Suppressor macrophage (primary cell): ENCODE data around the gene ENPP7.
"Not testable (repeated sequence)": the region's sequence is repeated elsewhere in the genome, so short reads cannot be mapped to it uniquely, and the experiment has no call there.

Experiments used
- DNase-seq, 4 experiments: peaks; one replicate each; pipeline ENCODE4 v3.0.0-alpha.2; 2020 to 2022

ENPP7 gene

DNA sequence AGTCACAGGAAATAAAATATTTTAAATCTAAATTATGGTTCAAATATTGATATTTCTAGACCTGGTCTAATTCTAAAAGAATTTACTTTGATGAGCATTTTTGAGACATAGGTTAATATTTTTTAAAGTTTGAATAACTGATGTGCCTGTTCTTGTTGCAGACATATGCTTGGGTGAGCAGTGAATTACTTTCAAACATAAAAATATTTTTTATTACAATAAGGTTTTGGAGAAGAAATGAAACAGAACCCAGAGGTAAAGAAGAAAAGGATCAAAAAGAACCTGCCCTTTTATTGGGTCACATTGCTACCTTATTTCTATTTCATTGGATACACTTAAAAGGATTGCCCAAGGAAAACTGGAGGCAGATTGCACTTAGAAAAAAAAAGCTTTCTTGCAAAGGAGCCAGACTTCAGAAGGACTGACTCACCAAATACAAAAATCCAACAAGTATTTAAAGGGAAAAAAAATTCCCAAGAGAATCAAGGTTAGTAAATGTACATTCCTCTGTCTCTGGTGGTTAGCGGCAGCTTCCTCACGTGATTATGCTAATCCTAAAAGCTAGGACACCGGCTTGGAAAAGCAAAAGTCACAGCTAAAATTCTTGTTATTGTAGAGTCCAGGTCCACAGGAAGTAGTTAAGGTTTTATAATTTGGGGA lies 18.5 kb downstream of the ENPP7 start:
- no peak for DNase-seq

- no peak for DNase-seq
Measured at GRCh38 chr17:79749958-79750357, 19.2 kb downstream of the ENPP7 start.

DNA sequence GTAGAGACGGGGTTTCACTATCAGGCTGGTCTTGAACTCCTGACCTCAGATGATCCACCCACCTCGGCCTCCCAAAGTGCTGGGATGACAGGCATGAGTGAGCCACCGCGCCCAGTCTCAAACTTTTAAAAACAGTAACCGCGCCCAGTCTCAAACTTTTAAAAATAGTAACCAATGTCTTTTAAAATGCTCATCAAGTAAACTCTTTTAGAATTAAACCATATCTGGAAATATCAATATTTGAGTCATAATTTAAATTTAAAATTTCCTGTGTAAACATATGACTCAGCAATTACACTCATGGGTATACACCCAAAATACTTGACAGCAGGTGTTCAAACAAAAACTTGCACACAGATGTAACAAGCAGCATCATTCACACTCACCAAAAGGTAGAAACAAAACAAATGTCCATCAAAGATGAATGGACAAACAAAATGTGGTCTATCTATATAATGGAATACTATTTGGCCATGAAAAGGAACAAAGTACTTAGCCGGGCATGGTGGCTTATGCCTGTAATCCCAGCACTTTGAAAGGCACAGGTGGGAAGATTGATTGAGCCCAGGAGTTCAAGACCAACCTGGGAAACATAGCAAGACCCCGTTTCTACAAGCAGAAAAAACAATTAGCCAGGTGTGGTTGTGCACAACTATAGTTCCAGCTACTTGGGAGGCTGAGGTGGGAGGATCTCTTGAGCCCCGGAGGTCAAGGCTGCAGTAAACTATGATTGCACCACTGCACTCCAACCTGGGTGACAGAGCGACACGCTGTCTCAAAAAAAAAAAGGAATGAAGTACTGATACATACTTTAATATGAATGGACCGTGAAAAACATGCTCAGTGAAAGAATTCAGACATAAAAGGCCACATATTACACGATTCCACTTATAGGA lies 20.2 kb downstream of the ENPP7 start:
- no peak for DNase-seq

DNA sequence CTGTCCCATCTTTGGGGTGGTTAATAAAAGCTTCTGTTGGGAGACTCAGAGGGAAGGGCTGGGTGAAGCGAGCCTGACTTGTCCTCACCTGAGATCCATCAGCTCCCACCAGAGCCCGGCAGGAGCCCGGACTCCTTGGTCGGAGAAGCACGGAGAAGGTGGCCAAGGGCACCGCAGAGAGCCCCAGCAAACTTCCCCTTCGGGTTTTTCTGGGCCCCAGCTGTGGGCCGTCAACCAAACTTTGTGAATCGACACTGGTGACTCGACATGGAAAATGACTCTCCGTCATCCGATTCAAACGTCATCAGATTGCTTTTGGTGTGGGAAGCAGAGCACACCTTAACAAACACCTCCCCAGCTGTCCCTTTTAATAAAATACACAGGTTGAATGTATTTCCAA lies 21.4 kb downstream of the ENPP7 start:
- peak in 3 of 4 experiments; percentile 20 to 48 (median 34) for DNase-seq

GRCh38 chr17:79754370-79754769 lies 23.6 kb downstream of the ENPP7 start:
- no peak for DNase-seq

DNA sequence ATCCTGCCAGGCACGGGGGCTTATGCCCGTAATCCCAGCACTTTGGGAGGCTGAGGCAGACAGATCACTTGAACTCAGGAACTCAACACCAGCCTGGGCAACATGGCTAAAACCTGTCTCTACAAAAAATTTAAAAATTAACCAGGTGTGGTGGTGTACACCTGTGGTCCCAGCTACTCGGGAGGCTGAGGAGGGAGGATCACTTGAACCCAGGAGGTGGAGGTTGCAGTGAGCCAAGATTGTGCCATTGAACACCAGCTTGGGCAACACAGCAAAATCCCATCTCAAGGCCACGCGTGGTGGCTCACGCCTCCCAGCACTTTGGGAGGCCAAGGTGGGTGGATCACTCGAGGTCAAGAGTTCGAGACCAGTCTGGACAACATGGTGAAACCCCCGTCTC lies 24.2 kb downstream of the ENPP7 start:
- not testable (repeated sequence) for DNase-seq

DNA sequence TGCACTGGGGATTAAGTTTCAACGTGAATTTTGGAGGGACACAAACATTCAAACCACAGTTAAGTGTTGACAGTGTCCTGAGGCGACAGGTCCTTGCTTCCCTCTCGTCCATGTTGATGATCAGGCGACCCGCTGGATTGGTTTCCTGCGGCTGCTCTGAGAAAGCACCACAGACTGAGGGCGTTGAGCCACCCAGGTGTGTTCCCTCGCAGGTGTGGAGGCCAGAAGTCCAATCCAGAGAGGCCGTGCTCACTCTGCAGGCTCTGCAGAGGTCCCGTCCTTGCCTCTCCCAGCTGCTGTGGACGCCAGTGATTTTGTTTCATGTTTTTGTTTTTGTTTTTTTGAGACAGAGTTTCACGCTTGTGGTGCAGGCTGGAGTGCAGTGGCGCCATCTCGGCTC lies 24.8 kb downstream of the ENPP7 start:
- DNase-seq: no peak

- no peak for DNase-seq
Measured at GRCh38 chr17:79757140-79757745, 26.5 kb downstream of the ENPP7 start.

- DNase-seq: no peak
Measured at GRCh38 chr17:79758271-79758670, 27.5 kb downstream of the ENPP7 start.

- DNase-seq: no peak
Measured at GRCh38 chr17:79760197-79760906, 29.6 kb downstream of the ENPP7 start.

- no peak for DNase-seq
Measured at GRCh38 chr17:79761894-79762589, 31.3 kb downstream of the ENPP7 start.

DNA sequence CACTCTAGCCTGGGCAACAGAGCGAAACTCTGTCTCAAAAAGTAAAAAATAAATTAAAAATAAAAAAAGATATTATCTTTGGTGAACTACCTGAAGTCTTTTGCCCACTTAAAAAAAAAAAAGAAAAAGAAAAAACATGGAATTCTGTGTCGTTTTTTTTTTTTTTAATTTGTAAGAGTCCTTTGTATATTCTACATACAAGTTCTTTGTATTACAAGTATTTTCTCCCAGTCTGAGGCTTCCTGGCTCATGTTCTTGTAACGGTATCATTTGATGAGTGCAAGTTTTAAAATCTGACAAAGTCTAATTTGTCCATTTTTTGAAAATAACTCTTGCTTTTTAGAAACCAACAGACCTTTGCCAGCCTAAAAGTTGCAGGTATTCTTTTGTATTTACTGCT lies 35.0 kb downstream of the ENPP7 start:
- no peak for DNase-seq

GRCh38 chr17:79769570-79770506 lies 39.1 kb downstream of the ENPP7 start:
- DNase-seq: no peak

DNA sequence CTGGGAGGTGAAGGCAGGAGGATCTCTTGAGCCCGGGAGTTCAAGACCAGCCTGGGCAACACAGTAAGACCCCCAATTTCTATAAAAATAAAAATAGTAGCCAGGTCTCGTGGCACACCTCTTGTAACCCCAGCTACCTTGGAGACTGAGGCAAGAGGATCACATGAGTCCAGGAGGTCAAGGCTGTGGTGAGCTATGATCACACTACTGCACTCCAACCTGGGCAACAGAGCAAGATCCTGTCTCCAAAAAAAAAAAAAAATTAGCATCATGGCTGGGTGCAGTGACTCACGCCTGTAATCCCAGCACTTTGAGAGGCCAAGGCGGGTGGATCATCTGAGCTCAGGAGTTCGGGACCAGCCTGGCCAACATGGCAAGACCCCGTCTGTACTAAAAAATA lies 40.5 kb downstream of the ENPP7 start:
- no peak for DNase-seq

- not testable (repeated sequence) for DNase-seq
Measured at GRCh38 chr17:79772726-79773125, 42.0 kb downstream of the ENPP7 start.

DNA sequence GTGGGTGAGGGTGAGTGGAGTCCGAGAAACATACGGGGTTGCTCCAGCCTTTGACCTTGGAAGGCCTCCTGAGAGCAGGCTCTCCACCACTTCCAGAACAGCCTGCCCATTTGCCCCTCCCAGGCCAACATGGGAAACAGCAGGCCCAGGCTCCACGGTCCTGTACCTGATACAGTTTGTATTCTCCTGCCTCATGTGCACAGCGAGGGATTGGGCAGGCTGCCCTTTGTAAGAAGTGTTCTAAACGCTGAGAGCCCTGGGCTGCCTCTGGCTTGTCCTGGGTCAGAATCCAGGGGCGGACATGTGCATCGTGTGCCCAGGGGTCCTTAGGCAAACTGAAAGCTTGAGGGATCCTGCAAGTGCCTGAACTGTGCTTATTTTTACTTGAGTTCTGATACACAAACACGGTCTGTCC lies 43.8 kb downstream of the ENPP7 start:
- DNase-seq: no peak

DNA sequence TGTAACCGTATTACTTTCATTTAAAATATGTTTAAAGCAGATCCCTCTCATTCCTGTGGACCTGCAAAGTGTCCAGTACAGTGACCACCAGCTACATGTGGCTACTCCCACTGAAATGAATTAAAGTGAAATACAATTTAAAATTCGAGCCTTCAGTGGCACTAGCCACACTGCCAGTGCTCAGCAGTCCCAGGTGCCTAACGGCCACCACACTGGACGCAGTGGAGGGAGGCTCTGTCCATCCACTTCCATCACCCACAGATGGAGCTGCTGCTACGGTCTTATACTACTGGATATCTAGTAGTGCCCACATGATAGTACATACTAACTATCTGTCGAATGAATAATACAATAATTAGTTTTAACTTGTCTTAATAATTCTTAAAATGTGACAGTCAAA lies 44.9 kb downstream of the ENPP7 start:
- no peak for DNase-seq

DNA sequence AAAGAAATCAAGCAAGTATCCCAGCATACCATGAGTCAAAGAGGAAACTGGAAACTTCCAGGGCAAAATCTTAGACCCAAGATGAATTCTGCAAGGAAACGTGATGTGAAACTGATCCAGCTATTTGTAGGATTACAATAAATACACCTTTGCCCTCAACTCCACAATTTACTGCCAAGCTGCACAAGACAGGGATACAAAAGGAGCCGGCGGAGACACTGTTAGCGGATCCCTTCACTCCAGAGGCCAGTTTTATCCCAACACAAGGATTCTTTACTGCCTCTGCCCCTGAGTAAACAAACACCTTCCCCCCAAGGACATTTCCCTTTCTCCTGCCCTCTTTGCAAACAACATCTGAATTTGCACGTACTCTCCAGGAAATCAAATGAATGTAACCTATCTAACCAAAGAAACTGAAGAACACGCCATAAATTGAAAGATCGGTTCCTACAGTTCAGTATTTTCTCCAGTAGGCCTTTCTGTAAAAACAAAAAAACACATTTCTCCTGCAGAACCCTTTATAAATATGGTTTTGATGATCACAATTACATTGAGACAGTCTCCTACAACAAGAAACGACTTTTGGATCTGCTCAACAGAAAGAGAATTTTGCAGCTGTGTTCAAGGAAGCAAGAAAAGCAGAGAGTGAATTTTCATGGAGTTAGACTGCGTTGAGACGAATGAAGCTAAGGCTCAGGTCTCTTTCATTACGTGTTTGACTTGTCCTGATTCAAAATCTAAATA lies 45.8 kb downstream of the ENPP7 start:
- DNase-seq: no peak

DNA sequence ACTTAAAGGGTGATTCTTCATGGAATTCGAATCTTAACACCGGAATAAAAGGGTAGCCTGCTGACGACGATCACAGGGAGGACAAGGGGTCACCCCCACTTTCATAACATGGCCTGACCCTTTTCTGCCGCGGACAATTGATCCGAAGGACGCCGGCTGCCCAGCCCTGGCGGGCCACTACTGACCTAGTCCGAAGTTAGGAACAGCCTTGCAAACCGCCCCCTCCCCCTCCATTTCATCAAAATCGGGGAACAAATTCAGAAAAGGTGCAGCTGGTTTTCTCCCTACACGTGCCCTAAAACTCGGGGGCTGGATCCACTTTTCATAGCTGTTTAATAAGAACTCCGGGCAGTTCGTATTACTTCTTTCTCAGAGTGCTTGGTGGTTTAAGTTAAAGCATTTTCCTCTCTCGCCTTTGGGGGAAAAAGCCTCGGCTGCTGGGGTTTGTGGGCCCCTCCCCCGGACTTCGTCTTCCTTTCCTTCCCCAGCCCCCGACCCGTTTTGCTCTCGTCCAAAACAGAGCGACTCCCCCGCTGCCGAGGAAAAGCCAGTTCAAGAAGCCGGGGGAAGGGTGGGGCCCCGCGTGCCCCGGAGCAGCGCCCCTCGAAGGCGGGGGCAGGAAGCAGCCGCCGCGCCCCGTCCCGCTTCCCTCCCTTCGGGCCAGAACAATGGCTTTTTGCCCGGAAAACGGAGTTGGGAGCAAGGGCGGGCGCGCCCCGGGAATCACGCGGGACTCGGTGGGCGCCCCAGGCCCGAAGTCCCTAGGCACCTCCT lies 46.6 kb downstream of the ENPP7 start:
- DNase-seq: peak; percentile 40 to 76 (median 58)
